B cell (primary cell): Measurements from ENCODE around the gene LAGE3.

Experiments
- EZH2 ChIP-seq: IDR thresholded peaks from 2 replicates; pipeline ENCODE4 v1.6.1; 2012; ENCODE audit warnings: borderline replicate concordance, low read depth, mild to moderate bottlenecking, moderate library complexity, low read length; ENCODE audit not compliant: insufficient read depth, poor library complexity, severe bottlenecking
- TF ChIP-seq, protein P1 (sequence below): fragments of 200-600 bp; IDR thresholded peaks from one replicate; pipeline ENCODE4 v1.8.0; 2022; ENCODE audit warnings: antibody characterized with exemption, mild to moderate bottlenecking

DNA sequence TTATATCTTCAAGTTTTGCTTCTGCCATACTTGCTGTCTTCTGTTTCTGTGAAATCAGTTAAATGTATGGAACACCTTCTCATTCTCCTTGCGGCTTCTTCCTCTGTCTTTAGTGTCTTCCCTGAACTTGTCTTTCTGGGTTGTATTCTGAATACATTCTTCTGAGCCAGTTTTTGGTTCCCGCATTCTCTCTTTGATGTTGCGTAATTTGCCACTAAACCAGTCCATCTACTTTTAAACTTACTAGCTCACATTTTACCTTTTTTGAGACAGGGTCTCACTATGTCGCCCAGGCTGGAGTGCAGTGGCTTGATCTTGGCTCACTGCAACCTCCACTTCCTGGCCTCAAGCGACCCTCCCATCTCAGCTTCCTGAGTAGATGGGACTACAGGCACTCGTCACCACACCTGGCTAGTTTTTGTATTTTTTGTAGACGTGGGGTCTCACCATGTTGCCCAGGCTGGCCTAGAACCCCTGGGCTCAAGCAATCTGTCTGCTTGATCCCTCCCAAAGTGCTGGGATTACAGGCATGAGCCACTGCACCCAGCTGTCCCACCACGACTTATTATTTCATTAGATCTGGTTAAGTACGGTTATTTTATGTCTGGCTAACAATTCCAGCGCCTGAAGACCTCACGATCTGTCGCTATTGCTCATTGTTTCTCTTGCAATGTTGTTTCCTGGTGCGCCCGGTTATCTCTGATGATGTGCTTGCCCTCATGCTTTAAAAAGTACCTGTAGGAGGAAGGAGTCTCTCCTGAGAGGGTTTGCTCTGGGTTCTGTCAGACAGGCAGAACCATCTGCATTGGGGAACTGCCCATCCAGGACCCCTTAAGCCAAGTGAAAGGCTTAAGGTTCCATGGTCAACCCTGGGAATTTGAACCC lies 46.8 kb upstream of the LAGE3 start:
- TF ChIP-seq, protein P1, sequence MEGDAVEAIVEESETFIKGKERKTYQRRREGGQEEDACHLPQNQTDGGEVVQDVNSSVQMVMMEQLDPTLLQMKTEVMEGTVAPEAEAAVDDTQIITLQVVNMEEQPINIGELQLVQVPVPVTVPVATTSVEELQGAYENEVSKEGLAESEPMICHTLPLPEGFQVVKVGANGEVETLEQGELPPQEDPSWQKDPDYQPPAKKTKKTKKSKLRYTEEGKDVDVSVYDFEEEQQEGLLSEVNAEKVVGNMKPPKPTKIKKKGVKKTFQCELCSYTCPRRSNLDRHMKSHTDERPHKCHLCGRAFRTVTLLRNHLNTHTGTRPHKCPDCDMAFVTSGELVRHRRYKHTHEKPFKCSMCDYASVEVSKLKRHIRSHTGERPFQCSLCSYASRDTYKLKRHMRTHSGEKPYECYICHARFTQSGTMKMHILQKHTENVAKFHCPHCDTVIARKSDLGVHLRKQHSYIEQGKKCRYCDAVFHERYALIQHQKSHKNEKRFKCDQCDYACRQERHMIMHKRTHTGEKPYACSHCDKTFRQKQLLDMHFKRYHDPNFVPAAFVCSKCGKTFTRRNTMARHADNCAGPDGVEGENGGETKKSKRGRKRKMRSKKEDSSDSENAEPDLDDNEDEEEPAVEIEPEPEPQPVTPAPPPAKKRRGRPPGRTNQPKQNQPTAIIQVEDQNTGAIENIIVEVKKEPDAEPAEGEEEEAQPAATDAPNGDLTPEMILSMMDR = no peak
- no peak for TF ChIP-seq EZH2
